Nephron (organoid): Measurements from ENCODE around the gene AMBRA1.

Experiments
- H3K27ac Mint-ChIP-seq, 3 experiments: 2 replicates each; pipeline ENCODE4 v1.8.0; 2020; ENCODE audit warnings: mixed read lengths in 3 of 3, mild to moderate bottlenecking in 2 of 3, moderate library complexity in 1 of 3
- H3K27me3 Mint-ChIP-seq: 2 replicates; pipeline ENCODE4 v1.8.0; 2021; ENCODE audit warnings: low read depth, mild to moderate bottlenecking, moderate library complexity, mixed read lengths
- H3K36me3 Mint-ChIP-seq: 2 replicates; pipeline ENCODE4 v1.8.0; 2020; ENCODE audit warnings: low read depth, mixed read lengths
- H3K4me1 Mint-ChIP-seq: 2 replicates; pipeline ENCODE4 v1.8.0; 2020; ENCODE audit warnings: mixed read lengths
- H3K4me3 Mint-ChIP-seq, 3 experiments: 2 replicates each; pipeline ENCODE4 v1.8.0; 2020; ENCODE audit warnings: mild to moderate bottlenecking in 3 of 3, mixed read lengths in 3 of 3, moderate library complexity in 2 of 3
- H3K9me3 Mint-ChIP-seq: 2 replicates; pipeline ENCODE4 v1.8.0; 2020; ENCODE audit warnings: mixed read lengths
- CTCF ChIP-seq, 3 experiments: fragments of 200-600 bp; sonication (generic); IDR thresholded peaks; one replicate each; pipeline ENCODE4 v1.5.0; 2021; ENCODE audit warnings: antibody characterized with exemption in 3 of 3; ENCODE audit not compliant: unreplicated experiment in 3 of 3

AMBRA1 gene

GRCh38 chr11:46407635-46408034, 186.2 kb downstream of the AMBRA1 start:
- Mint-ChIP-seq H3K27ac (no peak overlapping the region), H3K4me1 (no peaks in the 10 kb centered on the region), H3K36me3 (peaks cover 36% of the 10 kb centered on the region), H3K27me3 (no peaks in the 10 kb centered on the region), H3K9me3 (no peaks in the 10 kb centered on the region), H3K4me3 (no peak overlapping the region)
- no peak for TF ChIP-seq CTCF (IDR thresholded peaks at IDR 0.05; ENCODE audit: unreplicated experiment in 3 of 3)

GRCh38 chr11:46404476-46405017, 189.3 kb downstream of the AMBRA1 start:
- peaks cover 34% of the 10 kb centered on the region for H3K36me3 Mint-ChIP-seq
- no peak overlapping the region for H3K4me3 Mint-ChIP-seq
- no peaks in the 10 kb centered on the region for H3K4me1 Mint-ChIP-seq
- H3K27ac Mint-ChIP-seq = no peak overlapping the region
- no peaks in the 10 kb centered on the region for H3K27me3 Mint-ChIP-seq
- H3K9me3 Mint-ChIP-seq = no peaks in the 10 kb centered on the region
- no peak for TF ChIP-seq CTCF (IDR thresholded peaks at IDR 0.05; ENCODE audit: unreplicated experiment in 3 of 3)

- Mint-ChIP-seq H3K36me3 (peaks cover 35% of the 10 kb centered on the region), H3K27me3 (no peaks in the 10 kb centered on the region), H3K27ac (no peak overlapping the region), H3K4me1 (no peaks in the 10 kb centered on the region), H3K4me3 (no peak overlapping the region), H3K9me3 (no peaks in the 10 kb centered on the region)
- no peak for TF ChIP-seq CTCF (IDR thresholded peaks at IDR 0.05; ENCODE audit: unreplicated experiment in 3 of 3)
Observed at GRCh38 chr11:46402957-46403902, 190.6 kb downstream of the AMBRA1 start.

- Mint-ChIP-seq H3K27ac (no peak overlapping the region), H3K36me3 (peaks cover 16% of the 10 kb centered on the region), H3K4me3 (no peak overlapping the region), H3K4me1 (peaks cover 7% of the 10 kb centered on the region), H3K9me3 (no peaks in the 10 kb centered on the region), H3K27me3 (peaks cover 16% of the 10 kb centered on the region)
- no peak for TF ChIP-seq CTCF (IDR thresholded peaks at IDR 0.05; ENCODE audit: unreplicated experiment in 3 of 3)
Observed at GRCh38 chr11:46397526-46397925, 196.3 kb downstream of the AMBRA1 start.

GRCh38 chr11:46393759-46394158, 200.1 kb downstream of the AMBRA1 start:
- TF ChIP-seq CTCF (IDR thresholded peaks at IDR 0.05; ENCODE audit: unreplicated experiment in 3 of 3) = no peak
- Mint-ChIP-seq H3K27me3 (peaks cover 42% of the 10 kb centered on the region), H3K27ac (no peak overlapping the region), H3K36me3 (peaks cover 10% of the 10 kb centered on the region), H3K4me3 (peak overlapping the region; percentile 82 to 86 (median 83)), H3K9me3 (no peaks in the 10 kb centered on the region), H3K4me1 (peaks cover 10% of the 10 kb centered on the region)
